SIG-M5 treated with dmso at 0.1 percent for 504 hours (cell line): ENCODE data around the gene VPS26B.

Experiments used
- DNase-seq: peaks from one replicate; lab custom pipeline; 2025; ENCODE audit not compliant: unreplicated experiment; lab: John Stamatoyannopoulos, UW

VPS26B gene

GRCh38 chr11:134231958-134232659 lies 7.6 kb downstream of the VPS26B start:
- no peak for DNase-seq

- no peak for DNase-seq
These were observed 9.3 kb downstream of the VPS26B start for GRCh38 chr11:134233729-134234179.

GRCh38 chr11:134235399-134235798 lies 10.9 kb downstream of the VPS26B start:
- no peak for DNase-seq

GRCh38 chr11:134236834-134237556 lies 12.5 kb downstream of the VPS26B start:
- DNase-seq: no peak

GRCh38 chr11:134237557-134237922 lies 13.1 kb downstream of the VPS26B start:
- no peak for DNase-seq

- no peak for DNase-seq
These were observed 14.5 kb downstream of the VPS26B start for GRCh38 chr11:134238956-134239355.

GRCh38 chr11:134240592-134240991 lies 16.1 kb downstream of the VPS26B start:
- no peak for DNase-seq

- DNase-seq: no peak
These were observed 17.9 kb downstream of the VPS26B start for GRCh38 chr11:134242376-134242775.

GRCh38 chr11:134243913-134244312 lies 19.4 kb downstream of the VPS26B start:
- DNase-seq: no peak

GRCh38 chr11:134244593-134244992 lies 20.1 kb downstream of the VPS26B start:
- peak; percentile 7 for DNase-seq

GRCh38 chr11:134245434-134245833 lies 21.0 kb downstream of the VPS26B start:
- DNase-seq: no peak

GRCh38 chr11:134246100-134246499 lies 21.6 kb downstream of the VPS26B start:
- no peak for DNase-seq

GRCh38 chr11:134246678-134247077 lies 22.2 kb downstream of the VPS26B start:
- no peak for DNase-seq

- DNase-seq: no peak
These were observed 24.5 kb downstream of the VPS26B start for GRCh38 chr11:134248910-134249480.

- DNase-seq: no peak
These were observed 25.8 kb downstream of the VPS26B start for GRCh38 chr11:134250246-134250645.

- DNase-seq: no peak
These were observed 26.2 kb downstream of the VPS26B start for GRCh38 chr11:134250675-134251074.

GRCh38 chr11:134252346-134253187 lies 28.1 kb downstream of the VPS26B start:
- DNase-seq: peak; percentile 58

GRCh38 chr11:134253188-134253993 lies 28.9 kb downstream of the VPS26B start, which contains the start of the genes ACAD8 and THYN1:
Gene ACAD8, plus strand, starts transcription at chr11:134253568. Its CDS starts 33 bp downstream, at chr11:134253601.
Gene THYN1, minus strand, starts transcription at chr11:134253352. Its CDS starts 470 bp downstream, at chr11:134252882.
- DNase-seq: peak; percentile 90

GRCh38 chr11:134254433-134255183 lies 30.1 kb downstream of the VPS26B start:
- no peak for DNase-seq
